DMS 273 (cell line): ENCODE data around the gene RAD51.
"Not testable (repeated sequence)": the region's sequence is repeated elsewhere in the genome, so short reads cannot be mapped to it uniquely, and the experiment has no call there.

Experiments
- DNase-seq: peaks from one replicate; lab custom pipeline; 2025; ENCODE audit not compliant: unreplicated experiment; lab: John Stamatoyannopoulos, UW

The RAD51 gene

GRCh38 chr15:40694688-40695468 is at the start of gene RAD51:
RAD51 (plus strand) TSS chr15:40695174; CDS start chr15:40698759, 3,585 bp downstream.
- DNase-seq = peak; percentile 96

DNA sequence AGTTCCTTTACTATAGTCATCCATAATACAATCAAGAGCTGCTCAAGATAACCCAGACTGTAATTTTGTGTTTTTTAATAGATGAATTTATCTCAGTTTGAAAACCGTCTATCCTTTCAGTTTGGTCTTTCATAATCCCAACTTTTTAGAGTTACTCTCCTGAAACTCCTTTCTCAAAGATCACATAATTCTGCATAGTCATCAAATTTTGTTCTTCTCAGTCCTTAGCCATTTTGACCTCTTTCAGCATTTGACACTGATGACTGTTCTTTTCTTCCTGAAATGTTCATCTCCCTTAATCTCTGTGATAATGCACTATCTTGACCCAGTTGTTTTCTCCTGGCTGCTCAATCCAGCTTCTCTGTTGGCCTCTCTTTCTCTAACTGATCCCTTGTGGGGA is 47.5 kb upstream of the RAD51 start:
- no peak for DNase-seq

- no peak for DNase-seq
These were observed 44.5 kb upstream of the RAD51 start for GRCh38 chr15:40650479-40650878.

DNA sequence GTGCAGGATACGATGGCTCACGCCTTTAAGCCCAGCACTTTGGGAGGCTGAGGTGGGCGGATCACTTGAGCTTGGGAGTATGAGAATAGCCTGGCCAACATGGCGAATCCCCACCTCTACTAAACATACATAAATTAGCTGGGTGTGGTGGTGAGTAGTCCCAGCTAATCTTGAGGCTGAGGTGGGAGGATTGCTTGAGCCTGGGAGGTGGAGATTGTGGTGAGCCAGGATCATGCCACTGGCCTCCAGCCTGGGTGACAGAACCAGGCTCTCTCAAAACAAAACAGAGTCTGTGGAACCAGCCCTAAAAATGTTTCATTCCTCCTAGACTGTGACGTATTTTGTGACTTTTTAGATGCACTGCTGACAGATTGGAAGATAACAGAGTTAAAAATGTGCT is 34.3 kb upstream of the RAD51 start:
- DNase-seq = no peak

DNA sequence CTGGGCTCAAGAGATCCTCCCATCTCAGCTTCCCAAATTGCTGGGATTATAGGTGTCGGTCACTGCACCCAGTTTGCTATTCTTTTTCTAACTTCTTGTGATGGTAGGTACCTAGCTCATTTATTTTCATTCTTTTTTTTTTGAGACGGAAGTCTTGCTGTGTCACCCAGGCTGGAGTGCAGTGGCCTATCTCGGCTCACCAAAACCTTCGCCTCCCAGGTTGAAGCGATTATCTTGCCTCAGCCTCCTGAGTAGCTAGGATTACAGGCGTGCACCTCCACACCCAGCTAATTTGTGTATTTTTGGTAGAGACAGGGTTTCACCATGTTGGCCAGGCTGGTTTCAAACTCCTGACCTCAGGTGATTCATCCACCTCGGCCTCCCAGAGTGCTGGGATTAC is 30.1 kb upstream of the RAD51 start:
- no peak for DNase-seq

DNA sequence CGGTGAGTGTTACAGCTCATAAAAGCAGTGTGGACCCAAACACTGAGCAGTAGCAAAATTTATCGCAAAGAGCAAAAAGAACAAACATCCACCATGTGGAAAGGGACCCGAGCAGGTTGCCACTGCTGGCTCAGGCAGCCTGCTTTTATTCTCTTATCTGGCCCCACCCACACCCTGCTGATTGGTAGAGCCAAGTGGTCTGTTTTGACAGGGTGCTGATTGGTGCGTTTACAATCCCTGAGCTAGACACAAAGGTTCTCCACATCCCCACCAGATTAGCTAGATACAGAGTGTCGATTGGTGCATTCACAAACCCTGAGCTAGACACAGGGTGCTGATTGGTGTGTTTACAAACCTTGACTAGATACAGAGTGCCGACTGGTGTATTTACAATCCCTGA is 18.7 kb upstream of the RAD51 start:
- DNase-seq = not testable (repeated sequence)

DNA sequence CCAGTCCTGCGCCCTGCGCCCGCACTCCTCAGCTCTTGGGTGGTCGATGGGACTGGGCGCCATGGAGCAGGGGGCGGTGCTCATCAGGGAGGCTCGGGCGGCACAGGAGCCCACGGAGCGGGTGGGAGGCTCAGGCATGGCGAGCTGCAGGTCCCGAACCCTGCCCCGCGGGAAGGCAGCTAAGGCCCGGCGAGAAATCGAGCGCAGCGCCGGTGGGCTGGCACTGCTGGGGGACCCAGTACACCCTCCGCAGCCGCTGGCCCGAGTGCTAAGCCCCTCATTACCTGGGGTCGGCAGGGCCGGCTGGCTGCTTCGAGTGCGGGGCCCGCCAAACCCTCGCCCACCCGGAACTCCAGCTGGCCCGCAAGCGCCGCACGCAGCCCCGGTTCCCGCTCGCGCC is 18.1 kb upstream of the RAD51 start:
- DNase-seq = not testable (repeated sequence)

DNA sequence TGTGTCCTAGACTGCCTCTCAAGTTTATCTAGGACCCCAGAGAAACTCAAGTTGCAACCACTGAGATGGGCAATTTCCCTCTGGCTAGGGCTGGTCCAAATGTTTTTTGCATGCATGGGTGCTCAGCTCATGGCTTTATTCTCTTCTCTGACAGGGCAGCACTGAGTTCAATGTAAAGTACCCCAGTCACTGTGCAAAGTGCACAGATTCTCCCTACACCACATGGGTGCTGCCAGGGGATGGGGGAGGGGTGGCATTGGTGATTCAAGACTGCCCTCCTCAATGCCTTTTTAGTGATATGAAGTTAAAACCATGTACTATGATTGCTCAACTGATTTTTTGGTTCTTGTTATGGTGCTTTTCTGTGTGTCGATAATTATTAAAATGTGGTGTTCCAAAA is 14.8 kb upstream of the RAD51 start:
- DNase-seq = no peak

DNA sequence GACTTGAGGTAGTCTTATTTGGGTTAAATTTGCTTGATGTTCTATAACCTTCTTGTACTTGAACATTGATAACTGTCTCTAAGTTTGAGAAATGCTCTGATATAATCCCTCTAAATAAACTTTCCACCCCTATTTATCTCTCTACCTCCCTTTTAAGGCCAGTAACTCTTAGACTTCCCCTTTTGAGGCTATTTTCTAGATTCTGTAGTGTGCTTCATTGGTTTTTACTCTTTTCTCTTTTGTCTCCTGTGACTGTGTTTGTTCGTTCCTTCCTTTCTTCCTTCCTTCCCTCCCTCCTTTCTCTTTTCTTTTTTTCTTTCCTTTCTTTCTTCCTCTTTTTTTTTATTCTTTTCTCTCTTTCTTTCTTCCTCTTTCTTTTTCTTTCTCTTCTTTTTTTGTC is 14.0 kb upstream of the RAD51 start:
- not testable (repeated sequence) for DNase-seq

- no peak for DNase-seq
These were observed 10.6 kb upstream of the RAD51 start for GRCh38 chr15:40684381-40684780.

GRCh38 chr15:40685376-40685775 is 9.6 kb upstream of the RAD51 start:
- DNase-seq = no peak

- no peak for DNase-seq
These were observed 5.8 kb upstream of the RAD51 start for GRCh38 chr15:40688932-40689799.

- no peak for DNase-seq
These were observed 3.2 kb upstream of the RAD51 start for GRCh38 chr15:40691737-40692136.

DNA sequence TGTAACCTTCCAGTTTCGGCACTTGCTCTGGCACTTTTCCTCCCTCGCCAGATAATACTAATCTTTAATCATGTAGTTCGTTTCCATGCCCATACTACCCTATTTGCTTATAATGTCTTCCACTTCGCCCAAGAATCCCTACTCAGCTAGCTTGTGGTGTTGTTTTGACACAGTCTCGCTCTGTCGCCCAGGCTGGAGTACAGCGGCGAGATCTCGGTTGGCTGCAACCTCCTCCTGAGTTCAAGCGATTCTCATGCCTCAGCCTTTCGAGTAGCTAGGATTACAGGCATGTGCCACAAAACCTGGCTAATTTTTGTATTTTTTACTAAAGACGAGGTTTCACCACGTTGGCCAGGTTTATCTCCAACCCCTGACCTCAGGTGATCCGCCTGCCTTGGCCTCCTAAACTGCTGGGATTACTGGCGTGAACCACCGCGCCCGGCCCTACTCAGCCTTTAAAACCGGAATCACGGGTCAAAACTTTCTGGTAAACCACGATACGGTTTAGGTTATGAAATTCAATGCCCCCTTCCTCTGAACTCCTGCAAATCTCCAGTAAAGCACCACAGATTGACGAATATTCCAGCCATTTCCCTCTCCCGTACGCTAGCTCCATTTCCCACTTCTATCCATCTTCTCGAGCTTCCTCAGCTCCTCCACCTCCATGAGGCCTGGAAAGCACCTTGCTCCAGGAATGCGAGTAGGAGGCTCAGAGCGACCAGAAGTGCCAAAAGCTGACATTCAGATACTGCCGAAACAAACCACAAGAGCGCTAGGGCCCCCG is 878 bp upstream of the RAD51 start:
- no peak for DNase-seq

- DNase-seq = peak; percentile 50
These were observed 506 bp downstream of the RAD51 start for GRCh38 chr15:40695469-40695890.

- no peak for DNase-seq
These were observed 1.3 kb downstream of the RAD51 start for GRCh38 chr15:40696228-40696627.

- DNase-seq = no peak
These were observed 2.9 kb downstream of the RAD51 start for GRCh38 chr15:40697916-40698315.

- peak; percentile 18 for DNase-seq
These were observed 7.1 kb downstream of the RAD51 start for GRCh38 chr15:40702077-40702476.

DNA sequence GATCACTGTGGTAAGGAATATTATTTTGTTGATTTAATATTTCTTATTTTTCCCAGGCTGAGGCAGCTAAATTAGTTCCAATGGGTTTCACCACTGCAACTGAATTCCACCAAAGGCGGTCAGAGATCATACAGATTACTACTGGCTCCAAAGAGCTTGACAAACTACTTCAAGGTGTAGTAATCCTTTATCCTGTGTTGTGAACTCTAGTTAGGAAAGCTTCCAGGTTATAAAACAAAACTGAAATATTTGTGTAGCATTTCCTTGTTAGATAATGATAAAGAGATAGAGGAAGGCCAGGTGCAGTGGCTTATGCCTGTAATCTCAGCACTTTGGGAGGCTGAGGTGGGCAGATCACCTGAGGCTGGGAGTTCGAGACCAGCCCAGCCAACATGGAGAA is 11.1 kb downstream of the RAD51 start:
- no peak for DNase-seq

DNA sequence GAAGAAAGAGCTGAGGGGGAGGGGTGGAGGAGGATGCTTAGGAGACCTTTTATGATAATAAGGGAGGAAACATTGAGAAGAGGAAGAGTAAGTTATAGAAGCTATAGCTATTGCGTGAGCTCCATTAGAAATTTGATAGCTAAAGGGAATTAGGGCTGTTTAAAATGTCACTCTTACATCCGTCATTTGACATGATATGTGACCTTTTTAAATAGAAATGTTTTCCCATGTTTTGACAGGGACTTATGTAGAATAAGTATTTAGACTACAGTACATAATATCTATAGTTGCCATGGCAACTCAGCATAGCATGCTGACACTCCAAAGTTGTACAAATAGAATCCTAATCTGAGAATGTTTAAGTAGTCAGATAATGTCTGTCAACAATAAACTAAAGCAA is 19.2 kb downstream of the RAD51 start:
- DNase-seq = no peak

- DNase-seq = no peak
These were observed 21.2 kb downstream of the RAD51 start for GRCh38 chr15:40716165-40716564.
